ENCODE results near the gene C17orf67.

The C17orf67 gene

GRCh38 chr17:56806949-56807348 is 26.8 kb downstream of the C17orf67 start:
- Histone ChIP-seq H2AFZ (ENCODE audit: low read depth, low read length) (no peak overlapping the region), H3K79me2 (ENCODE audit: insufficient read depth, low read length) (no peaks in the 10 kb centered on the region), H4K20me1 (ENCODE audit: insufficient read depth, low read length) (no peaks in the 10 kb centered on the region), H3K27me3 (ENCODE audit: insufficient read depth, low read length, poor library complexity) (no peaks in the 10 kb centered on the region), H3K9me3 (ENCODE audit: insufficient read depth, low read length, severe bottlenecking) (no peaks in the 10 kb centered on the region), H3K4me1 (ENCODE audit: insufficient read depth, low read length) (peaks cover 12% of the 10 kb centered on the region), H3K27ac (ENCODE audit: low read length) (no peak overlapping the region), H3K4me3 (ENCODE audit: low read depth in 1 of 2, low read length in 2 of 2) (no peak overlapping the region), H3K4me2 (ENCODE audit: insufficient read depth, low read length) (no peak overlapping the region), H3K9ac (ENCODE audit: low read depth, low read length) (no peak overlapping the region), H3K36me3 (ENCODE audit: insufficient read depth, low read length) (no peaks in the 10 kb centered on the region)
- DNase-seq (no peak), ATAC-seq (ENCODE audit: insufficient read depth, low read depth) (no peak)
- TF ChIP-seq, protein P1, sequence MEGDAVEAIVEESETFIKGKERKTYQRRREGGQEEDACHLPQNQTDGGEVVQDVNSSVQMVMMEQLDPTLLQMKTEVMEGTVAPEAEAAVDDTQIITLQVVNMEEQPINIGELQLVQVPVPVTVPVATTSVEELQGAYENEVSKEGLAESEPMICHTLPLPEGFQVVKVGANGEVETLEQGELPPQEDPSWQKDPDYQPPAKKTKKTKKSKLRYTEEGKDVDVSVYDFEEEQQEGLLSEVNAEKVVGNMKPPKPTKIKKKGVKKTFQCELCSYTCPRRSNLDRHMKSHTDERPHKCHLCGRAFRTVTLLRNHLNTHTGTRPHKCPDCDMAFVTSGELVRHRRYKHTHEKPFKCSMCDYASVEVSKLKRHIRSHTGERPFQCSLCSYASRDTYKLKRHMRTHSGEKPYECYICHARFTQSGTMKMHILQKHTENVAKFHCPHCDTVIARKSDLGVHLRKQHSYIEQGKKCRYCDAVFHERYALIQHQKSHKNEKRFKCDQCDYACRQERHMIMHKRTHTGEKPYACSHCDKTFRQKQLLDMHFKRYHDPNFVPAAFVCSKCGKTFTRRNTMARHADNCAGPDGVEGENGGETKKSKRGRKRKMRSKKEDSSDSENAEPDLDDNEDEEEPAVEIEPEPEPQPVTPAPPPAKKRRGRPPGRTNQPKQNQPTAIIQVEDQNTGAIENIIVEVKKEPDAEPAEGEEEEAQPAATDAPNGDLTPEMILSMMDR (IDR thresholded peaks at IDR 0.05; ENCODE audit: borderline replicate concordance, extremely low read depth, low read length, poor library complexity, severe bottlenecking) = no peak
- no peak for TF ChIP-seq EZH2 (IDR thresholded peaks at IDR 0.05; ENCODE audit: borderline replicate concordance, low read depth, low read length, severe bottlenecking)

DNA sequence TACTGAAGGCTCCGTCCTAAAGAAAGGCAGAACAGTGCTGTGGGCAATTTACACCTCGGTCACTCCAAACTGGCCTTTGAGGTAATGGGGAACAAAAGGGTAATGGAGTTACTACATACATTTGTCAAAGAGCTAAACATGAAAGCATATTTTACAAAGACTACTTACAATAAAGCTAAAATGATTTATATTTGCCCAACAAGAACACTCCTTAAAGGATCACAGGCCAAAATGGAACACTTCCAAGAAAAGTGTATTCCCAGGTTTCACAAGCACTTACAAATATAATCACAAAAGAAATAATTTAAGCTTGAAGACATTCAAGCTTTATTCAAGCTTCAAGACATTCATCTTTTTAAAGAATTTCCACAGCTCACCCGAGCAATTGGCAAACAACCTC is 29.3 kb downstream of the C17orf67 start:
- Histone ChIP-seq H3K27me3 (ENCODE audit: insufficient read depth, low read length, poor library complexity) (no peaks in the 10 kb centered on the region), H4K20me1 (ENCODE audit: insufficient read depth, low read length) (no peaks in the 10 kb centered on the region), H3K9me3 (ENCODE audit: insufficient read depth, low read length, severe bottlenecking) (no peaks in the 10 kb centered on the region), H3K4me1 (ENCODE audit: insufficient read depth, low read length) (no peaks in the 10 kb centered on the region), H3K4me3 (ENCODE audit: low read depth in 1 of 2, low read length in 2 of 2) (no peak overlapping the region), H3K79me2 (ENCODE audit: insufficient read depth, low read length) (no peaks in the 10 kb centered on the region), H3K4me2 (ENCODE audit: insufficient read depth, low read length) (no peak overlapping the region), H3K36me3 (ENCODE audit: insufficient read depth, low read length) (no peaks in the 10 kb centered on the region), H3K9ac (ENCODE audit: low read depth, low read length) (no peak overlapping the region), H3K27ac (ENCODE audit: low read length) (no peak overlapping the region), H2AFZ (ENCODE audit: low read depth, low read length) (no peak overlapping the region)
- DNase-seq = no peak
- TF ChIP-seq, protein P1 (IDR thresholded peaks at IDR 0.05; ENCODE audit: borderline replicate concordance, extremely low read depth, low read length, poor library complexity, severe bottlenecking) = no peak
- no peak for TF ChIP-seq EZH2 (IDR thresholded peaks at IDR 0.05; ENCODE audit: borderline replicate concordance, low read depth, low read length, severe bottlenecking)
- no peak for ATAC-seq (ENCODE audit: insufficient read depth, low read depth)

DNA sequence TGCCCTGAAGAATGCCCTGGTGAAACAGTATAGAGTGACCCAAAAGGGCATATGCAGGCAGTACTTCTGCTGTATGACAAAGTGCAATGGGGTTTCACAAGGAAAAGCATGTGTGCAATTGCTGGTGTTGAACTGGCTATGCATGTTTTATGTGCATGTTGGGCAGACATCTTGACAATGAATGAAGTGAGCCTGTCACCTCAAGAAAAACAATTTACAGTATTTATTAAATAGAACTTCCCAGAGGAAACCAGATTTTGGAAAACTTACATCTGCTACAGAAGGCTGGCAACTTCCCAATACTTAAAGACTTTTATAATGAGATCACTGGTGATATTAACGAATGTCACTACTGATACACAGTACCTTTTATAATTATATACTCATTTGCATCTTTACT is 30.6 kb downstream of the C17orf67 start:
- TF ChIP-seq, protein P1 (IDR thresholded peaks at IDR 0.05; ENCODE audit: borderline replicate concordance, extremely low read depth, low read length, poor library complexity, severe bottlenecking) = no peak
- TF ChIP-seq EZH2 (IDR thresholded peaks at IDR 0.05; ENCODE audit: borderline replicate concordance, low read depth, low read length, severe bottlenecking) = no peak

More for the DNA sequence above, 30.6 kb downstream of the C17orf67 start:
- ATAC-seq (ENCODE audit: insufficient read depth, low read depth) (no peak), DNase-seq (no peak)
- H3K36me3 ChIP-seq (ENCODE audit: insufficient read depth, low read length) = no peaks in the 10 kb centered on the region
- no peak overlapping the region for H3K4me2 ChIP-seq (ENCODE audit: insufficient read depth, low read length)
- no peak overlapping the region for H3K9ac ChIP-seq (ENCODE audit: low read depth, low read length)
- no peaks in the 10 kb centered on the region for H3K9me3 ChIP-seq (ENCODE audit: insufficient read depth, low read length, severe bottlenecking)
- no peak overlapping the region for H3K27ac ChIP-seq (ENCODE audit: low read length)
- H2AFZ ChIP-seq (ENCODE audit: low read depth, low read length) = no peak overlapping the region
- no peaks in the 10 kb centered on the region for H3K27me3 ChIP-seq (ENCODE audit: insufficient read depth, low read length, poor library complexity)
- H4K20me1 ChIP-seq (ENCODE audit: insufficient read depth, low read length) = no peaks in the 10 kb centered on the region
- H3K79me2 ChIP-seq (ENCODE audit: insufficient read depth, low read length) = no peaks in the 10 kb centered on the region
- peaks cover 6% of the 10 kb centered on the region; the same call in 1 of the 2 replicates for H3K4me1 ChIP-seq (ENCODE audit: insufficient read depth, low read length)
- no peak overlapping the region for H3K4me3 ChIP-seq (ENCODE audit: low read depth in 1 of 2, low read length in 2 of 2)
